Heart left ventricle (tissue), 16 donors: Measurements from ENCODE around the gene SZRD1. TPM values are rescaled to one million over a fixed set of nuclear protein-coding genes. Genes with fewer than 3 reads are reported as not detected.

ENCODE experiments used
- ATAC-seq, 4 donors: fragments of 200-7000 bp; cut with Tn5 transposase; one replicate each; pipeline ENCODE4 v1.9.1; 2020 to 2022; ENCODE audit warnings: moderate library complexity in 4 of 4, mild to moderate bottlenecking in 3 of 4, moderate number of reproducible peaks in 1 of 4
- DNase-seq, 5 donors: peaks; one replicate each; pipeline ENCODE4 v3.0.0-alpha.2; 2020
- H3K27ac ChIP-seq, 12 donors: fragments of 200-600 bp; sonication (generic) in 4 of 12; one replicate each; pipeline versions ENCODE4 v1.5.0 to v1.8.0; 2016 to 2022; ENCODE audit warnings: mild to moderate bottlenecking in 2 of 12
- H3K27me3 ChIP-seq, 9 donors: fragments of 200-600 bp; sonication (generic) in 2 of 9; one replicate each; pipeline versions ENCODE4 v1.5.1 to v1.8.0; 2016 to 2022; ENCODE audit warnings: mild to moderate bottlenecking in 3 of 9
- H3K36me3 ChIP-seq, 9 donors: fragments of 200-600 bp; sonication (generic) in 2 of 9; one replicate each; pipeline versions ENCODE4 v1.5.0 to v1.8.0; 2018 to 2022; ENCODE audit warnings: mild to moderate bottlenecking in 2 of 9
- H3K4me1 ChIP-seq, 12 donors: fragments of 200-600 bp; sonication (generic) in 4 of 12; one replicate each; pipeline versions ENCODE4 v1.5.0 to v1.8.0; 2016 to 2022; ENCODE audit warnings: mild to moderate bottlenecking in 3 of 12
- H3K4me3 ChIP-seq, 12 donors: fragments of 200-600 bp; sonication (generic) in 4 of 12; one replicate each; pipeline versions ENCODE4 v1.5.0 to v1.8.0; 2017 to 2022; ENCODE audit warnings: mild to moderate bottlenecking in 9 of 12, moderate library complexity in 4 of 12
- H3K9me3 ChIP-seq, 12 donors: fragments of 200-600 bp; sonication (generic) in 4 of 12; one replicate each; pipeline versions ENCODE4 v1.5.0 to v1.8.0; 2016 to 2022; ENCODE audit warnings: mild to moderate bottlenecking in 1 of 12
- CTCF ChIP-seq, 12 donors: fragments of 200-600 bp; sonication (generic) in 4 of 12; IDR thresholded peaks; one replicate each; pipeline versions ENCODE4 v1.5.0 to v1.8.0; 2018 to 2022; ENCODE audit warnings: antibody characterized with exemption in 12 of 12, mild to moderate bottlenecking in 5 of 12
- POLR2A ChIP-seq, 2 donors: fragments of 450-650 bp; IDR thresholded peaks; one replicate each; pipeline ENCODE4 v1.6.1; 2017; ENCODE audit warnings: antibody characterized with exemption in 2 of 2, mild to moderate bottlenecking in 2 of 2, moderate library complexity in 2 of 2
- WGBS, 4 donors: extraction: QIAGEN DNeasy Blood & Tissue Kit in 2 of 4; methylation state at CpG; one replicate each; pipeline versions ENCODE4 v1.1.5 to v1.1.7; 2013 to 2018; 5-methylcytosine and 5-hydroxymethylcytosine counted together
- intact Hi-C, 10 donors: fragments of 100-400 bp; cut with DNase I; formaldehyde crosslinking; loops; one replicate each; pipeline versions ENCODE4 v1.11.1 to v1.14.2; 2022
- polyA plus RNA-seq, 2 donors: library from polyadenylated mRNA; stranded (reverse); fragments of 200-250 nt; gene quantifications; one replicate each; pipeline ENCODE4 v1.2.3, GENCODE V29; 2013
- total RNA-seq, 9 donors: library from RNA; depleted of rRNA in 2 of 9; stranded (reverse); fragments of >200 nt in 2 of 9; fragmentation: NEBNext Ultra II Directional in 3 of 9; extraction: Animal tissue kit (Norgen Biotek cat#: 25700) in 3 of 9; gene quantifications; one replicate each; pipeline versions ENCODE4 v1.1.0 to v1.2.4, GENCODE V29; 2016 to 2023
- donor health status: ischemic (EF 13 %, LVEDD 7.1; RV severe dilation, severe dysfunction).
- donor health status: healthy with polysubstance abuse.
- donor health status: DM: no; HTN: yes; CAD: no.
- donor health status: DM: no; HTN: no; CAD: no.
- donor health status: ischemic (EF 25% LVEDD 6.9; RV normal size, moderate dysfunction).
- donor health status: ischemic (EF 25% LVEDD 5.7; RV mildly dilated, moderate dysfunction).
- donor health status: healthy.
- donor health status: DM: yes; HTN: yes; CAD: no.
- donor health status: ischemic (EF 35%, LVEDD 5.7; RV mildly dilated, moderate dysfunction).
- donor health status: nonischemic (EF 11% LVEDD 7.7; RV severe dilation, severe dysfunction).
- donor health status: DM: yes; HTN: yes; CAD: no.
- donor health status: PGD.
- donor health status: ischemic (EF 29% LVEDD 5.4; RV normal size, mild dysfunction).
- donor health status: nonischemic (EF 23%, LVEDD 6.1; RV moderate dilation, normal function).

The SZRD1 gene
- total and polyA plus RNA-seq, 11 donors: 54.4 to 140 (median 94.4) TPM

- TF ChIP-seq CTCF (IDR thresholded peaks at IDR 0.05) (no peak), POLR2A (IDR thresholded peaks at IDR 0.05) (no peak)
- Histone ChIP-seq H3K27me3 (no peaks in the 10 kb centered on the region), H3K9me3 (no peaks in the 10 kb centered on the region), H3K4me1 (peaks cover 0 to 85% (median 63%) of the 10 kb centered on the region in 12 donors), H3K36me3 (peaks cover 0 to 4% (median 0%) of the 10 kb centered on the region in 9 donors), H3K27ac (peak overlapping the region in 11 of 12 donors; percentile 14 to 81 (median 60)), H3K4me3 (peak overlapping the region in 7 of 12 donors; percentile 11 to 47 (median 29))
- DNase-seq (no peak), ATAC-seq (peak in 2 of 4 donors; percentile 5 to 29)
- intact Hi-C loops: no loop called here
- 52 to 61% (median 59%) methylated on average over 14 of the region's 14 CpGs for WGBS, 4 donors
Observed at GRCh38 chr1:16387201-16388188, 20.5 kb downstream of the SZRD1 start.

GRCh38 chr1:16391411-16391810 is 24.4 kb downstream of the SZRD1 start:
- TF ChIP-seq POLR2A (IDR thresholded peaks at IDR 0.05) (no peak), CTCF (IDR thresholded peaks at IDR 0.05) (no peak)
- Histone ChIP-seq H3K27ac (peak overlapping the region in 1 of 12 donors; percentile 42), H3K27me3 (no peaks in the 10 kb centered on the region), H3K36me3 (peaks cover 0 to 44% (median 32%) of the 10 kb centered on the region in 9 donors), H3K9me3 (no peaks in the 10 kb centered on the region), H3K4me1 (peaks cover 0 to 74% (median 59%) of the 10 kb centered on the region in 12 donors), H3K4me3 (no peak overlapping the region)
- no peak for DNase-seq
- intact Hi-C loops: no loop called here
- no peak for ATAC-seq
- WGBS, 4 donors: 54 to 63% (median 59%) methylated on average over 3 of the region's 3 CpGs

GRCh38 chr1:16392740-16393569 is 25.9 kb downstream of the SZRD1 start:
- TF ChIP-seq CTCF (IDR thresholded peaks at IDR 0.05) (no peak), POLR2A (IDR thresholded peaks at IDR 0.05) (no peak)
- no peak for DNase-seq
- H3K4me1 ChIP-seq: peaks cover 0 to 70% (median 52%) of the 10 kb centered on the region in 12 donors
- no peak overlapping the region for H3K4me3 ChIP-seq
- peak overlapping the region in 1 of 12 donors; percentile 9 for H3K27ac ChIP-seq
- no peaks in the 10 kb centered on the region for H3K9me3 ChIP-seq
- WGBS, 4 donors: 57 to 68% (median 62%) methylated on average over 19 to 21 of the region's 21 CpGs
- no peaks in the 10 kb centered on the region for H3K27me3 ChIP-seq
- peaks cover 0 to 59% (median 41%) of the 10 kb centered on the region in 9 donors for H3K36me3 ChIP-seq
- ATAC-seq: peak in 3 of 4 donors; percentile 4 to 23 (median 13)
- intact Hi-C loops: no loop called here
